HUES6 (cell line): ENCODE measurements around the gene ITGAD.

Source experiments
- H3K27ac ChIP-seq: 2 replicates; pipeline ENCODE4 v1.7.0; 2013; ENCODE audit warnings: low read depth, mild to moderate bottlenecking, low read length, inconsistent platforms
- H3K27me3 ChIP-seq: 2 replicates; pipeline ENCODE4 v1.6.1; 2013; ENCODE audit warnings: low read length; ENCODE audit not compliant: control insufficient read depth, insufficient read depth
- H3K36me3 ChIP-seq: 2 replicates; pipeline ENCODE4 v1.6.1; 2013; ENCODE audit warnings: low read length; ENCODE audit not compliant: control insufficient read depth, insufficient read depth
- H3K4me1 ChIP-seq: 2 replicates; pipeline ENCODE4 v1.6.1; 2013; ENCODE audit warnings: low read length; ENCODE audit not compliant: control insufficient read depth, insufficient read depth
- H3K4me3 ChIP-seq: 2 replicates; pipeline ENCODE4 v1.5.1; 2013; ENCODE audit warnings: low read depth, low read length
- H3K9ac ChIP-seq: one replicate; pipeline ENCODE4 v1.6.1; 2013; ENCODE audit warnings: mild to moderate bottlenecking, low read length
- H3K9me3 ChIP-seq: 2 replicates; pipeline ENCODE4 v1.6.1; 2013; ENCODE audit warnings: low read depth, low read length; ENCODE audit not compliant: control insufficient read depth, insufficient read depth

ITGAD gene

DNA sequence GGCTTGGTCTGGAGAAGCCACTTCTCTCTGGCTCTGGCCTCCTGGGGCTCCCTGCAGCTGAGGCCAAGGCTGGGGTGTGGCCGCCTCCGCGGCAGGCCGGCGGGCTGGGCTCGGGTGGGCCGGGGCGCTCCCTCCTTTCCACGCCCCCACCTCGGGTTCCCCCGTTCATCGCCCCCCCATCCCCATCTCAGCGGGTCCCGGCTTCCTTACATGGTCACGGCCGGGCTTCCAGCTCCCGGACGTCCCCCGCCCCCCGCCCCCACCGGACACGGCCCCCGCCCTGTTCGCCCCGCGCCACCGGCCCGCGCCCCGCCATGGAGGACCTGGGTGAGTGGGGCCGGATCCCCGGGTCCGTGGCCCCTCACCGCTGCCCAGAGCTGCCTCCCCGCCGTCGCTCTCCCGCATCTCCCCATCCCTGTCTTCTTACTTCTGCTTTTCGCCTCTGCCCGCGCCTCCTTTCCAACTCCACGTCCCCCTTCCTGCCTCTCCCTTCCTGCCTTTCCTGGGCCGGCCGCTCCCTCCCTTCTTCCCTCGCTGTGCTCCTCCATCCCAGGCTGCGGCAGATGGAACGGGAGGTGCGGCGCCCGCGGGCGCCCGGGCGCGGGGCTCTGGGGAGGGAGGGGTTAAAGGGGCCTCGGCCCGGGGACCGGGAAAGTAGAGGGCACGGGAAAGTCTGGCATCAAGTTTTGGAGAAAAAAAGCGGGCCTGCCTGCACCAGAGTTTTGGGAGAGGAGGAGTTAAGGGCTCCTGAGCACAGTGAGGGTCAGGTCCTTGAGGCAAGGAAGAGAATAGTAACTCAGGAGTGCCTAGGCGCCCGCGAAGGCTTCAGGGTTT is 79.0 kb downstream of the ITGAD start, which contains the start of gene TGFB1I1:
TGFB1I1 (plus strand) TSS at position 278 of the 834 bp plus-strand sequence; CDS start at position 315, 37 bp downstream.
- 0 out of 2 replicates have a peak within 1 kb of the TSS, but pooled peaks have one; percentile 46 for H3K27ac ChIP-seq
- peaks cover 31% of the 10 kb centered on the region for H3K27me3 ChIP-seq
- peak within 1 kb of the TSS; percentile 92 for H3K4me3 ChIP-seq
- peaks cover 5% of the 10 kb centered on the region for H3K36me3 ChIP-seq
- H3K9ac ChIP-seq = peak within 1 kb of the TSS; percentile 87
- peaks cover 11% of the 10 kb centered on the region for H3K4me1 ChIP-seq
- no peaks in the 10 kb centered on the region for H3K9me3 ChIP-seq

DNA sequence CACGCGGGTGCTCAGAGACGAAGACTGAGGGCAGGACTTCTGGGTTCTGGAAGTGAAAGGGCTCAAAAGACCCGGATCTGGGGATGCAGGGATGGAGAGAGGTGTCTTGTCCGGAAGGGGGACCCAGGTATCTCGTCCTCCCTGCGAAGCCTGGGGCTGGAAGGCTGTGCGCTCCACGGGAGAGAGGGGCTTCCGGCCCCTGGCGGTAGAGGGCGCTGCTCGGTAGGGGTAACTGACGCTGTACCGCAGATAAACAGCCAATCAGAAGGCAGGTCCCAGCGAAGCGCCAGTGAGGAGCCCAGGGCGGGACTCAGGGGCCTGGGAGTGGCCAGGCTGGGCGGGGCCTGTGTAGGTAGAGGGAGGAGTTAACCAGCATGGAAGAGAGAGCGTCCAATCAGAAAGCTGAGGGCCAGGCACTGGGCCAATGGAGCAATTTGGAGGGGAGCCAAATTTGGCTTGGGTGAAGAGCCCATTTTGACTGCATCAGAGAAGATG is 79.6 kb downstream of the ITGAD start:
- Histone ChIP-seq H3K9me3 (no peaks in the 10 kb centered on the region), H3K4me3 (peak overlapping the region; percentile 92), H3K27ac (no peak overlapping the region), H3K36me3 (peaks cover 3% of the 10 kb centered on the region; the same call in 1 of the 2 replicates), H3K4me1 (peaks cover 15% of the 10 kb centered on the region), H3K9ac (peak overlapping the region; percentile 87), H3K27me3 (peaks cover 31% of the 10 kb centered on the region)

DNA sequence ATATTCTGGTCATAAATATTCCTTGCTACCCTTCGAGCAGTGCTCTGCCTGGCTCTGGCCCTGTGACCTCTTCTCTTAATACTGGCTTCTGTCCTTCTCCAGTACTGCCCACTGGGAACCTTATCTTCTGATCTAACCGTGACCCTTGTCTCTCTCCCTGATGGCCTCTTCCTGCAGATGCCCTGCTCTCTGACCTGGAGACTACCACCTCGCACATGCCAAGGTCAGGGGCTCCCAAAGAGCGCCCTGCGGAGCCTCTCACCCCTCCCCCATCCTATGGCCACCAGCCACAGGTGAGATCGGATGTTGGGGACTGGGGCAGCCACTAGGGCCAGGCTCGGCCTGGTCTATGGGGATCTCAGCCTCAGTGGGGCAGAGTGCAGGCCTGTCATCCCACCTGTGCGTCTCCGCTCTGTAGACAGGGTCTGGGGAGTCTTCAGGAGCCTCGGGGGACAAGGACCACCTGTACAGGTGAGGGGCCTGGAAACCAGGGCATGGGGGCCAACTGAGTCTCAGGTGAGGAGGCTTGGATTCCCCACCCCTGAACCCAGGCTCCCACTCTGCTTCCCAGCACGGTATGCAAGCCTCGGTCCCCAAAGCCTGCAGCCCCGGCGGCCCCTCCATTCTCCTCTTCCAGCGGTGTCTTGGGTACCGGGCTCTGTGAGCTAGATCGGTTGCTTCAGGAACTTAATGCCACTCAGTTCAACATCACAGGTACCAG is 80.3 kb downstream of the ITGAD start:
- Histone ChIP-seq H3K4me3 (no peak overlapping the region), H3K9me3 (no peaks in the 10 kb centered on the region), H3K9ac (no peak overlapping the region), H3K4me1 (peaks cover 16% of the 10 kb centered on the region), H3K27ac (no peak overlapping the region), H3K27me3 (peaks cover 31% of the 10 kb centered on the region), H3K36me3 (peaks cover 3% of the 10 kb centered on the region; the same call in 1 of the 2 replicates)

DNA sequence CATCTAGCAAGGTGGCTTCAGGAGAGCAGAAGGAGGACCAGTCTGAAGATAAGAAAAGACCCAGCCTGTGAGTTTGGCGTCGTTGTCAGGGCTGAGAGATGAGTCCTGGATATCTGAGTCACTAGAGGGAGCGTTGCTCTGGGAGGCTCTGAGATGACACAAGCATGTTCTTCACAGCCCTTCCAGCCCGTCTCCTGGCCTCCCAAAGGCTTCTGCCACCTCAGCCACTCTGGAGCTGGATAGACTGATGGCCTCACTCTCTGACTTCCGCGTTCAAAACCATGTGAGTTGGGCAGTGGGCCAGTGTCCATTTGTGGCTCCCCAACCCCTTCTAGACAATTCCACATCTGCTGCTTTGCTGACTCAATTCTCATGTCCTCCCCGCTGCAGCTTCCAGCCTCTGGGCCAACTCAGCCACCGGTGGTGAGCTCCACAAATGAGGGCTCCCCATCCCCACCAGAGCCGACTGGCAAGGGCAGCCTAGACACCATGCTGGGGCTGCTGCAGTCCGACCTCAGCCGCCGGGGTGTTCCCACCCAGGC is 81.1 kb downstream of the ITGAD start:
- peaks cover 3% of the 10 kb centered on the region; the same call in 1 of the 2 replicates for H3K36me3 ChIP-seq
- peaks cover 38% of the 10 kb centered on the region for H3K27me3 ChIP-seq
- no peak overlapping the region for H3K4me3 ChIP-seq
- no peak overlapping the region for H3K27ac ChIP-seq
- no peak overlapping the region for H3K9ac ChIP-seq
- peaks cover 16% of the 10 kb centered on the region for H3K4me1 ChIP-seq
- H3K9me3 ChIP-seq = no peaks in the 10 kb centered on the region

DNA sequence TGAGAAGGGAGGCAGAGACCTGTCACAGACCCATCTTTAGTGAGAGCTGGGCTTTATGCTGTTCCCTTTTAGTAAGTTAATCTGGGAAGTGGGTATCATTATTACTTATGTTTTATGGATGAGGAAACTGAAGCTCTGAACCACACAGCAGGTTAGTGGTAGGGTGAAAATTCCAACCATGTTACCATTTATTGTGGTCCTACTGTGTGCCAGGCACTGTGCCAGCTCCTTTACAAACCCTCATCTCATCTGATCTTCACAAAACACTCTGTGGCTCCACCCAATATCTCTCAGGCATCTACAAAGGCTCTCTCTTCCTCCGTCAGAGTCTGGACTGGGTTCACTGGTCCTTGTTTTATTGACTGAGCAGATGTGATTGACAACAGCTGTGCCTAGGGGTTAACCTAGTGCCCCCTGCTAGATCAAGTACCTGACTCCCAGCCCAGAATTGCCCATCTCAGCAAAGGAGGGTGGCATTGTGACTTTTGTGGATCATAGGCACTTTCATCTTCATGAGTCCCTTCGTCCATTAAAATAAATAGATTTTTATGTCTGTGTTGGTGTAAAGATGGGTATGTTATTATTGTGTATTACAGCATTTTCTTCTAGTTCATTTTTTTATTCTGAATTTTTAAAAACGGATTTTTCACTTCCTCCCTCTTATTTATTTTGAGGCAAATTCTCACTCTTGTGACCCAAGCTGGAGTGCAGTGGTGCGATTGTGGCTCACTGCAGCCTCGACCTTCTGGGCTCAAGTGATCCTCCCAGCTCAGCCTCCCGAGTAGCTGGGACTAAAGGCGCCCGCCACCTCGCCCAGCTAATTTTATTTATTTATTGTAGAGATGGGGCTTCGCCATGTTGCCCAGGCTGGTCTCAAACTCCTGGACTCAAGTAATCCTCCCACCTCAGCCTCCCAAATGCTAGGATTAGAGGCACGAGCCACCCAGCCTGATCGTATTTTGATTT is 81.9 kb downstream of the ITGAD start:
- Histone ChIP-seq H3K4me1 (peaks cover 16% of the 10 kb centered on the region), H3K9me3 (no peaks in the 10 kb centered on the region), H3K27ac (no peak overlapping the region)

DNA sequence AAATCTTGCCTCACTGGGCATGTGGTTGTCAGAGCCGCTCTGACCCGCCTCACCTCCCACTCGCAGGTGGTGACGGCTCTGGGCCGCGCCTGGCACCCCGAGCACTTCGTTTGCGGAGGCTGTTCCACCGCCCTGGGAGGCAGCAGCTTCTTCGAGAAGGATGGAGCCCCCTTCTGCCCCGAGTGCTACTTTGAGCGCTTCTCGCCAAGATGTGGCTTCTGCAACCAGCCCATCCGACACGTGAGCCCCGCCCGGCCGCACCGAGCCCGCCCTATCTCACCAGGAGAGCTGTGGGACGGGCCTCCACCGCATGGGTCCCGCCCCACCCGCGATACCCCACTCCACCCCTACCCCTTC is 82.8 kb downstream of the ITGAD start:
- Histone ChIP-seq H3K9ac (no peak overlapping the region), H3K9me3 (no peaks in the 10 kb centered on the region), H3K4me3 (peak overlapping the region; percentile 75), H3K27me3 (peaks cover 52% of the 10 kb centered on the region), H3K4me1 (peaks cover 16% of the 10 kb centered on the region), H3K36me3 (peaks cover 3% of the 10 kb centered on the region; the same call in 1 of the 2 replicates), H3K27ac (no peak overlapping the region)

More for the DNA sequence above, 81.9 kb downstream of the ITGAD start:
- peaks cover 3% of the 10 kb centered on the region; the same call in 1 of the 2 replicates for H3K36me3 ChIP-seq
- no peak overlapping the region for H3K9ac ChIP-seq
- H3K4me3 ChIP-seq = 0 out of 2 replicates have a peak overlapping the region, but pooled peaks have one; percentile 75
- peaks cover 46% of the 10 kb centered on the region for H3K27me3 ChIP-seq
